GM21381 (cell line): Measurements from ENCODE around the gene RASA3.

Experiments
- ATAC-seq: cut with Tn5 transposase; IDR thresholded peaks from one replicate; pipeline ENCODE4 v1.9.1; 2021; ENCODE audit warnings: mild to moderate bottlenecking, moderate library complexity; ENCODE audit not compliant: unreplicated experiment

The RASA3 gene

DNA sequence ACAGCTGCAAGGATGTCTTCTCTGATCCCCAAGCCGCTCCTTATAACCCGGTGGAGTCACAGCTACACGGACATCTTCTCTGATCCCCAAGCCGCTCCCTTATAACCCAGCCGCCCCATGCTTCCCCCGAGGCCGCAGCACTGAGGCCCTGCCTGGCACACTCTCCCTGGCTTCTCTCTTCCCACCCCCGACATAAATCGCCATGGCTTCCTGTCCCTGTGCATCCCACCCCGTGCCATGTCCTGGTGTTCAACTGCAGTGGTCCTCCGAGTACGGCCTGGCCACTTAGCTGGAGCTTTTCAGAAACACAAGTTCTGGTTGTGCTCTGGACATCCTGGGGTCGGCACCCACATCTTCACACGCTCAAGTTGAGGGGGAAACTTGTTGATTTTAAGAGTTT is 60.4 kb downstream of the RASA3 start:
- no peak for ATAC-seq

DNA sequence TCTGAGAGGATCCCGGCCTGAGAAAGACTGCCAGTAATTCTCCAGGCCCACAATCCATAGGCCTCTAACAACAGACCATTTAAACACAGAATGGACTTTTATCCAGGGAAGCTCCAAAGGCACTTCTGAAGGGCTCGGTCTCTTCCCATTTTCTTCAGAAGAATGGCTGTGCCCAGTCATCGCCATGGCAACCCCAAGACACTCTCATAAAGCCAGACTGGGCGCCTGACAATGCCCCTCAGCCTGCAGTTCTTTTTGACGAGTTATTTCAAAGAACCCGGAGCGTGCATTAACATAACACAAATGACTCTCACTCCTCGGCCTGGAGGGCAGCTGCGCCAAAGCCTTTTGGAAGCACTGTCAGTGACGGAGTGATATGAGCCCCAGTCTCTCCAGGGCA is 61.0 kb downstream of the RASA3 start:
- no peak for ATAC-seq

DNA sequence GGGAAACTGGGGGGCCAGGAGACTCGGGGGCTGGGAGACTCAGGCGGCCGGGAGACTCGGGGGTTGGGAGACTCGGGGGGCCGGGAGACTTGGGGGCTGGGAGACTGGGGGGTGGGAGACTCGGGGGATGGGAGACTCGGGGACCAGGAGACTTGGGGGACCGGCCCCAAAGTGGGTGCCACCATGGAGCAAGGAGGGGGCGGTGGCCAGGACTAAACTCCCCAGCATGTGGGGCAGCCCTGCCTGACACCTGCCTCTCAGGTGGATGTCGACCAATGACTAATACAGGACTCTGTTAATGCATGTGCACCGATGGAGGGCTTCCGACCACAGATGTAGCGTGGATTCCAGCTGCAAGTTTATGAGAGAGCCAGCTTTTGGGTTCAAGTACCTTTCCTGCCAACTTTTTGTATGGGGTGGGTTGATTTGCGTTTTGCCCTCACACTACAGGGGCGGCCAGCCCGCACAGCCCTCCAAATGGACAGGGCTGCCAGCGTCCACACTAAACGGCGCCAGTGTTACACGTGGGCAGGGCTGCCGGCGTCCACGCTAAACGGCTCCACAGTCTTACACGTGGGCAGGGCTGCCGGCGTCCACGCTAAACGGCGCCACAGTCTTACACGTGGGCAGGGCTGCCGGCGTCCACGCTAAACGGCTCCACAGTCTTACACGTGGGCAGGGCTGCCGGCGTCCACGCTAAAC is 62.2 kb downstream of the RASA3 start:
- ATAC-seq: no peak

DNA sequence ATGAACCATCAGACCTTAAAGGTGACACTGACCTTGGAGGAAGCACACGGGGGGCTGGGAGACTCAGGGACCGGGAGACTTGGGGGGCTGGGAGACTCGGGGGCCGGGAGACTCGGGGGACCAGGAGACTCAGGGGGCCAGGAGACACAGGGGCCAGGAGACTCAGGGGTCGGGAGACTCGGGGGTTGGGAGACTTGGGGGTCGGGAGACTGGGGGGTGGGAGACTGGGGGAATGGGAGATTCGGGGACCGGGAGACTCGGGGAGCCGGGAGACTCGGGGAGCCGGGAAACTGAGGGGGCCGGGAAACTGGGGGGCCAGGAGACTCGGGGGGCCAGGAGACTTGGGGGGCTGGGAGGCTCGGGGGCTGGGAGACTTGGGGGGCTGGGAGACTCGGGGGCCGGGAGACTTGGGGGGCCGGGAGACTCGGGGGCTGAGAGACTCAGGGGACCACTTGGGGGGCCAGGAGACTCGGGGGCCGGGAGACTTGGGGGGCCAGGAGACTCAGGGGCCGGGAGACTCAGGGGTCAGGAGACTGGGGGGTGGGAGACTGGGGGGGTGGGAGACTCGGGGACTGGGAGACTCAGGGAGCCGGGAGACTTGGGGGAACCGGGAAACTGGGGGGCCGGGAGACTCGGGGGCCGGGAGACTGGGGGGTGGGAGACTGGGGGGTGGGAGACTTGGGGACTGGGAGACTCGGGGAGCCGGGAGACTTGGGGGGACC is 62.9 kb downstream of the RASA3 start:
- ATAC-seq: no peak

DNA sequence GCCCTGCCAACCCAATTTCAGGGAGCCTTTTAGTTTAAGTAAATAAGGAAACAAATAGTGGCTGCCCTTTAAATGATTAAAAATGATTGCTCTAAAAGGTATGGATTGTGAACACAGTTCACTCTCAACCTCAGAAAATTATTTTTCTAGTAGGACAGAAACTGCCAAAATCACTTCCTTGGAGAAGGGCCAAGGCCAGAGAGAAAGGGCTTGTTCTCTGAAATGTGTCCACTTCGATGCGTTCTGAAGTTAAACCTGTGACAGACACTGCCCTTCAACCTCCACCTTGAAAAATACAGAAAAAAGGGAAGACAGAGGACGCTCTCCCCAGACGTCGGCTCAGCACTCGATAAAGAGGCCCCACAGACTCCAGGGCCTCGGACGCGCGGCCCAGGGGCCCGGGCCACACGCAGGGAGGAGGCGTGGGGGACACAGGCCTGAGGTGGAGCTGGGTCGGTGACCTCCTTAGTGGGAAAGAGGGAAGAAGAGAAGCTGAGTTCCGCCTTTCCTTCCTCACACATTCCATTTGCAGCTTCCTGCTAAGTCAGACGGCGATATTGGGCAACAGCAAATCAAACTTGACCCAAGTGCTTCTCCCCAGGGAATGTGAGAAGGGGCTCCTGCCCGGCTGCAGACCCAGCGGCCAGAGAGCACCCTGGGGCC is 63.6 kb downstream of the RASA3 start:
- ATAC-seq: no peak

DNA sequence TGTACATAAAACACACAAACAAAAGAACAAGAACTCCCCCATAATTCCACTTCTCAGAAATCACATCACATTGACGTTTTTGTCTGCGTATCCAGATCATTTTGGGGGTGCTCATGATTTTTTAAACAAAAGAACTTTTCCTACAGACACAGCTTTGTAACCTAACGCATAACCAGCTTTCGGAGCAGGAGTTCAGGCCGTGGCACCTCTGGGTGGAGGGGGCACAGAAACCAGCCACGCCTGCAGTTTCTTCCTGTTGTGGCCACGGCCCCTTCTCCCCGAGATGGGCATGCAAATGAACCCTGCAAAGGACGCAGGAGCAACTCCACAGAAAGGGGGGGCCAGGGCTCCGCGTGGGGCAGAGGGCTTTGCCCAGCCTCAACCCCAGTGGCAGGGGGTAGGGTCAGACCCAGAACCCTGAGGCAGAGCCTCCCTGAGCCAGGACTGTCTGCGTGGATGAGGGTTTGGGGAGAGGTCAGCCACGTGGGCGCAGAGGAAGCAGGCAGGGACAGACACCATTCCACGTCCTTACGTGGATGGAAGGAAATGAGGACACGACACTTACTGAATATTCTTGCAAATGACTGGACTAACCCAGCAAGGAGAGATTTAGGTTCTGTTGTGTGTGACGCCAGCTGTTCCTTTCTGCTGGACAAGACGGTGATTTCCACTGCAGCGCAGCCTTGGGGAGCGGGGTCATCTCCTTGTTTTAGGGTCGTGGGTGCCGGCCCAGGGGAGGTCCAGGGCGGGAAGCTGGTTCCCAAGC is 64.4 kb downstream of the RASA3 start:
- ATAC-seq: peak; percentile 33

DNA sequence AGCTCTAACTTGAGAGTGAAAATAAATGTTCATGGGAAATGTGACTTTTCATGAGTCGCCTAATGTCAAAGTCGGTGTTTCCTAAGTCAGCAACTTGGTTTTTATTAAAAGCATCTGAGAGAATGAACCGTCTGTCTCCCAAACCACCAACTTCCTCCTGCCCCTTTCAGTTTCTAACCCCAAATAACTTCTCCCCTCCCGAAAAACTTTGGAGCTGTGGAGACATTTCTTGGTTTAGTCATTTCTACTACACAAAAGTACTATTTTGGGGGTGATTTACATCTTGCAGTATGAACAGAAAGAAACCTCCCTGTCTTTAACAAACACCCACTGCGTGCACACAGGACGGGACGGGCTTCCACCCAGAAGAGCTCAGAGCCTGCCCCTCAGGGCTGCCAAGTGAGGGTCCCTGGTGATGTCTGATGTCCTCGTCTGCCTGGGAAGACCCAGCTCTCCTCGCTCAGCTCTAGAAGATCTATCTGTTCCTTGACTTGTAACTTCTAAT is 65.0 kb downstream of the RASA3 start:
- peak; percentile 52 for ATAC-seq

DNA sequence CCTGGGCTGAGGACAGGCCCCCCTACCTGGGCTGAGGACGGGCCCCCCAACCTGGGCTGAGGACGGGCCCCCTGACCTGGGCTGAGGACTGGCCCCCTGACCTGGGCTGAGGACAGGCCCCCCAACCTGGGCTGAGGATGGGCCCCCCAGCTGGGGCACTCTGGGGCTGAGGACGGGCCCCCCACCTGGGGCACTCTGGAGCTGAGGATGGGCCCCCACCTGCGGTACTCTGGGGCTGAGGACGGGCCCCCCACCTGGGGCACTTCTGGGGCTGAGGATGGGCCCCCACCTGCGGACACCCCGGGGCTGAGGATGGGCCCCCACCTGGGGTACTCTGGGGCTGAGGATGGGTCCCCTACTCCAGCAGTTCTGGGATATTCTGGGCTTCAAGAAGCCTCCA is 65.5 kb downstream of the RASA3 start:
- ATAC-seq: no peak

DNA sequence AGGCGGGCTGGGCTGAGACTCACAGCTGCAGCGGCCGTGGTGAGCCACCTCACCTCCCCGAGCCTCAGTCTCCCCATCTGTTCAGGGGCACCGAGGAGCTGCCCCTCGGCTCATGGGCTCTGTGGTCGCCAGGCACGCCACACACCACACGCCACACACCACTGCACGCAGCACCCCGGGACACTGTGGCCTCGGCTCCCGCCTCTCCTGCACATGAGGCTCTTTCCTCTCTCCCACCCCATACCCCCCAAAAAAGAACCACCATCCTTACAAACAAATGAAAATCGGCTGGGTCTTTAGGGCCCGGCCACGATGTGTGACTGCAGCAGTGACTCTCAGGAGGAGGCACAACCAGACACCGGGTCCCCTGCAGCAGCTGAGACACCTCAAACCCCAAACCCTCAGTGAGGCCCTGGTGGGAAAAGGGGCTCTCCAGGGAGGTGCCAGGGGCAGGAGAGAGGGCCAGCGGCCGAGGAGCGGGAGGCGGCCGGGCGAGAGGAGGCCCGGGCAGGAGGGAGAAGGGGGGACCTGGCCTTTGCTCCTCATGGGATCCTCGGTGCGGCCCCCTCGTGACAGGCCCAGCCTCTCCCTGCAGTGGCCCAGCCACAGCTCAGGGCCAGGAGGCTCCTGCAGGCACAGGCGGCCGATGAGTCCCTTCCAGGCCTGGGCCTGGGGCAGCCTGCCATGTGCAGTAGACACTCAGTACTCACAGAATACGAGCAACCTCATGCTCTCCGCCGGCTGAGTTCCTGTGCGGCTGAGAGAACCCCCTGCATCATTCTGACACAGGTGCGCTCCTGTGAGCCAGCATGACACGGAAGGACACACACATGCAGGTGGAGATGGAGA is 66.3 kb downstream of the RASA3 start:
- ATAC-seq: no peak

DNA sequence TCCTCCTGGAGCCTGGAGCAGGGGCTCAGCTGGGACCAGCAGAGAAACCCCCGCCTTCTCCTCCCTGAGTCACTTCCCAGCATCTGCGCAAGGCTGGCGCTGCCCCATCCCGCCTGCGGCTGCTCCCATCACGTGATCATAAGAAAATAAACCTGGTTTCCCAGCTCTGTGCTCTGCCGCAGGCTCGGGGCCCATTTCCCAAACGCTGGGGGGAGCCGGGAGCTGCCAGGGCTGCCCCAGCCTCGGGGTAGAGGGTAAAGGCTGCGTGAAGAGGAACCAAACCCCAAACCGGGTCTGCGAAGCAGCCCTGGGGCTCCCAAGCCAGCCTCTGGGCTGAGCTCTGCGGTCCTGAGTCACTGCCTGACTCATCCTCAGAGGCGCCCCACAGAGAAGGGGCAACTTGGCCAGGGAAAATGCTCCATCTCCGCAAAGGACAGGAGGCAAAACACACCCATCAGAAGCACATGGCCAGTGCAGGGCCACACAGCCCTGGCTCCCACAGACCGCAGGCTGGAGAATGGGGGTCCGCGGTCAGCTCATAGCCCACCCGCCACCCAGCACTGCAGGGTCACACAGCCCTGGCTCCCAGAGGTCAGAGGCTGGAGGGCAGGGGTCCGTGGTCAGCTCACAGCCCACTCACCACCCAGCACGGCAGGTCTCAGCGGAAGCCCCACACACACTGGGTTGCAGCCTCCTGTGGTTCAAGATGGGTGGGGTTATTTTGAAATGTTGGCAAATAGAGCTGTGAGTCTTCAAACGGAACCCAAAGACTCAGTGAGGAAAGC is 67.1 kb downstream of the RASA3 start:
- ATAC-seq: peak; percentile 45

DNA sequence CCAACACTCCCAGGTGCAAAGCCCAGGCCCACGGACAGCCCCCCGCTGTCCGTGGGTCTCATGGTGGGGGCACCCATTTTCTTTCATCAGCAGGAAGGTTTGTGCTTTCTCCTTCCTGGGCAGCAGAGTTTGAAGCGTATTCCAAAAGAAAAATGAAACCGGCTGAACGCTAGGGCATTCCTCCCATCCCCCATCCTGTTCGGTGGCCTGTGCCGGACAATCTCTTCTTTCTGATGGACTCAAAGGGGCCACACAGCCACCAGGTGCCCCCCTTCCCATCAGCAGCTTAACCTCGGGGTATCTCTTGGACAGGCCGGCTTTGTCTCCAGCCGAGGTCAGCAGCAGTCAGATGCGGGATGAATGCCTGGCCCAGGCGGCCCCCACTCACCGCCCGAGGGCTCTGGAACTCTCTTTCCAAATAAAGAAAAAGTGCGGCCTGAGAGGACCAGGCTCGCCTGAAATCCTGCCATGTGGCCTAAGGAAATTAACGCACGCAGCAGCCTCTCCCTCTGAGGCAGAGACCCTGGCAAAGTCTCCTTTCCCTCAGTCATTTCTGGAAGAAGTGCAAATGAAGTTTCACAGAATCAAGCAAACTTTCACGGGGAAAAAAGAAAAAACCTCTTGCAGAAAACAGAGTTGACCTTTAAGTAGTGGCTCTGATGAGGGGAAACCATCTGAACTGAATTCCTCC is 67.8 kb downstream of the RASA3 start:
- no peak for ATAC-seq

DNA sequence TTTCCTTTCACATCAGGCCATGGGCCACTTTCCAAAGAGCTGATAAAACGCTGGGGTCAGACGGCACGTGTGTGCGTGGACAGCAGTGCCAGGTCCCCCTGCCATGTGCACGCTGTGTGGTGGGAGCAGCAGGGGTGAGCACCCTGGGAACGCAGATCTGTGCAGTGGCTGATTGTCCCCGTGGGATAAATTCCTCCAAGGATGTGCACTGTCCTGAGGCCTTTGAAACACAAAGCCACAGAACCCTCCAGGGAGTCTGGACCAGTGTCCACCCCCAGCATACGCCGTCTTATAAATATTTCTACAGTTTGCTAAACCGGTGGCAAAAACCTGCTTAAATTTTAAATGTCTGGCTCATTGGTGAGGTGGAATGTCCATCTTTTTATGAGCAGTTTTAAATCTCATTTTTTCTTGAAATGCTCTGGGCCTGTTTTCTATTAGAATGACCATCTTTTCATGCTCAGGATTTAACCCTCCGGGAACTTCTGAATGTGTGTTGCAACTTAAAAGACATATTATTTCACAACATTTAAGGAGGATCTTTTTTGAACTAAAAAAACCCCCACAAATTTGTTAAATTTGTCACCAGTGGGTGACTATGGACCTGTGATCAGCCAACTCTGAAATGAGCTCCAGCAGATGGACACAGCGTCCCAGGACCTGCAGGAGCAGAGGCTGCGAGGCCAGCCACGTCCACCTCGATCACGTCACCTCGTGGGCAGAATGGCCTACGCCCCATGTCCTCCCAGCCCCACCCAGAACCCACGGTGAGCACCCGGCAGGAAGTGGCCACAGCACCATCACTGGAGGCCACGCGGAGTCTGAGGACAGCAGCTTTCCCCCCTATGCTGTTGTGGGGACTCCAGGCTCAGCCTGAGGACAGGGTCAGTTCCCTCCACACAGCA is 68.6 kb downstream of the RASA3 start:
- ATAC-seq: no peak

DNA sequence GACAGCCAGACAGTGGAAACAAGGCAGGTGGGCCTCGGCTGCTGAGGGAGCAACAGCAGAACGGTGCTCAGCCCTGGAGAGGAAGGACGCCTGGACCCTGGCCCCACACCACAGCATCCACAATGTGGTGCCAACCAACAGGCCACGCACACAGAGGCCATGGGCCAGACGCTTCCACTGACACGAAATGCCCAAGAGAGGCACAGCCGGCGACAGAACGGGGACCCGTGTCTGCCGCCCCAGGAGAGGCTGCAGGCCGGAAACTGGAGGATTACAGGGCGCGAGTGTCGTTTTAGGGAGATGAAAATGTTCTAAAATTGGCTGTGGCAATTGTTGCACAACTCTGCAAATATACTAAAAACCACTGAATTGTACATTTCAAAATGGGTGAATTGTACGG is 69.7 kb downstream of the RASA3 start:
- no peak for ATAC-seq

DNA sequence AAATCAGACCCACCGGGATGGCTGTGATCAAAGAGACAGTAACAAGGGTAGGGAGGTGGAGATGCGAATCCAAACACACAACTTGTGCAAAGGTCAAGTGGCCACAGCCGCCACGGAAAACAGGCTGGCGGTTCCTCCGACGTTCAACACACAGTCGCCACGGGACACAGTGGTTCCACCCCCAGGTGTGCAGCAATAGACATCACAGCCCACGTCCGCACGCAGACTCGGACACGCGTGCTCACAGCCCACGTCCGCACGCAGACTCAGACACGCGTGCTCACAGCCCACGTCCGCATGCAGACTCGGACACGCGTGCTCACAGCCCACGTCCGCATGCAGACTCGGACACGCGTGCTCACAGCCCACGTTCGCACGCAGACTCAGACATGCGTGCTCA is 70.1 kb downstream of the RASA3 start:
- no peak for ATAC-seq

DNA sequence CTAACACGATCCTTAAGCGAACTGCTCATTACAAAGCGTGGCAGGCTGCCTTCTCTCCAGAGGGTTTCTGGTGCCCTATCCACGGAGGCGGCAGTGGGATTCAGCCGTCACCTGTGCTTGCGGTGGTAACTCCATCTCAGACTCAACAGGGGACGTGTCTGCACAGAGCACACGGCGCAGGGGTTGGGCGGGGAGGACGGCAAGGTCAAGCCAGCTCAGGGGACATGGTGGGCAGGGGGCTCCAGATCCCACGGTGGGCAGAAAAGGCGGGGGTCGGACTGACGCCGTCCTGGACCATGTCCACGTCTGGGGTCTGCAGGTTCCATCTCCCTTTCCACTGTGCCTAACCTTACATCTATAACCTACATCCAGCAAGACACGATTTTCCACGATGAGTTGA is 70.7 kb downstream of the RASA3 start:
- no peak for ATAC-seq

DNA sequence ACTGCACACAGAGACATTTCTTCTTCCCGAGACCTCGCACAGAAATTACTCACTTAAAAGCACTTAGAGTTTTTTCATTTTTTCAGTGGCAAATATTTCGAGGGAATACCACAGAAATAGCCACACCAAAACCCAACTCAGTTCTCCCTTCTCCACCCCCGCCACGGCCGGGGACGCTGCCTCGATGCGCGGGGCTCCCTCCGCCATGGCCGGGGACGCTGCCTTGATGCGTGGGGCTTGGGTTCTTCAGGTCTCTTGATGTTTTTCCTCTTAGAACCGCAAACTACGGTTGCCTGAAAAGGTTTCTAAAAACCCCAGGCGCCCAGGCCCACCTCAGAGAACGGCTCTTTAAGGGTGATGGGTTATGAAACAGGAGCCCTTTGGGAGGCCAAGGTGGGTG is 71.4 kb downstream of the RASA3 start:
- ATAC-seq: no peak

DNA sequence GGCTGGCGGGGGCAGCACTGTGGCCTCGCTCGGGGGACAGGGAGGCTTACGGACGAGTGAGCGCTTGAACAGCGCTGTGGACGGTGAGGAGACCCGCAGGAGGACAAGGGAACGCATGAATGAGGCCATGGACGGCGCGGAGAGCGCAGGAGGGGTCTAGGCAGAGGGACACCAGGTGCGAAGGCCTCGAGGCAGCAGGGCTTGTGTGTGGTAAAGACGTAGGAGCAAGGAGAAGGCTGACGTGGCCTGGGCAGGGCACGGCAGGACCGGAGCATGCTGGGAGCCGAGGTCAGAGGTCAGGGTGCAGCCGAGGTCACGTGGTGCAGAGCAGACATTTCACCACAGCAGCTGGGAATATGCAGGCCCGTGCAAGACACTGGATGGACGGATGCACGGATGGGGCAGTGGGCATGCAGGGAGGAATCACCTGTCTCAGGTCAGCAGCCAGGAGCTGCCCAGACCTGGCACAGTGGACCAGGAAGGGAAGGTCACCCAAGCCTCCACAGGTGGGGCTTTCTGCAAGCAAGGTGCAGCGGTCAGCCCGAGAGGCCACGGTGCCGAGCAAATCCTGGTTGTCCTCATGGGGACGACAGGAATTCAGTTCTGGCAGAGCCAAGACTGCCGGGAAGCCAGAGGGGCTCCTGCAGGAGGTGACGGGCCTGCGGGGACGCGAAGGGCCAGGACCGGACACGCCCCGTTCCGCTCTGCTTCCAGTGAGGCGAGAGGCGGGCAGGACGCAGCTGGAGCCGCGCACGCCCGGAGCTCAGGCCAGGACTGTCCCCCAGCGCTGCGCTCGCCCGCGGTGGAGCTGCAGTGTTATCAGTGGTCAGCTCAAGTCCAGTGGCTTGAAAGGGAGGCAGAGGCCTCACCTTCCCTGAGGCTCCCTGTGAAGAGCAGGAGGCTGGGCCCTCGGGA is 72.2 kb downstream of the RASA3 start:
- ATAC-seq: no peak
